GM12878 (cell line): Measurements from ENCODE around the gene CLIP3. TPM values are rescaled to one million over a fixed set of nuclear protein-coding genes. Genes with fewer than 3 reads are reported as not detected.

Experiments
- ATAC-seq: fragments of 200-7000 bp; cut with Tn5 transposase; 3 replicates; pipeline ENCODE4 v1.9.1; 2020; ENCODE audit warnings: mild to moderate bottlenecking, moderate library complexity
- BruUV-seq: library from RNA; stranded (reverse); fragments of 400-500 nt; replicated peaks from 2 replicates; lab custom pipeline; 2021; lab: Mats Ljungman, UMichigan
- CTCF ChIA-PET: fragments of 300-600 bp; sonication (Branson Sonifier 250); formaldehyde crosslinking; extraction: SDS; loops from one replicate; lab custom pipeline; 2021; ENCODE audit warnings: inconsistent platforms; lab: Yijun Ruan, JAX
- POLR2A ChIA-PET: fragments of 350-600 bp; formaldehyde crosslinking; extraction: SDS; loops from one replicate; lab custom pipeline; 2021; ENCODE audit warnings: inconsistent platforms; lab: Charles Lee
- RAD21 ChIA-PET: fragments of 300-600 bp; sonication (Branson Sonifier 250); formaldehyde crosslinking; loops from one replicate; lab custom pipeline; 2023; ENCODE audit warnings: antibody characterized with exemption; ENCODE audit not compliant: unreplicated experiment; lab: Charles Lee
- SMC1A ChIA-PET: fragments of 300-600 bp; sonication (Branson Sonifier 250); formaldehyde crosslinking; loops from one replicate; lab custom pipeline; 2023; ENCODE audit not compliant: unreplicated experiment, uncharacterized antibody; lab: Charles Lee
- DNase-seq: peaks from one replicate; pipeline ENCODE4 v3.0.0-alpha.2; 2011; ENCODE audit warnings: low read depth, low spot score
- FAIRE-seq: peaks from 3 replicates; lab custom pipeline; 2011; peaks lifted over from hg19 to GRCh38; lab: Jason Lieb, UNC
- H2AFZ ChIP-seq: 2 replicates; pipeline ENCODE4 v1.6.0; 2011; ENCODE audit warnings: low read depth, low read length, control low read depth; ENCODE audit not compliant: control insufficient read depth
- H3K27ac ChIP-seq: 2 replicates; pipeline ENCODE4 v1.5.1; 2011; ENCODE audit warnings: control low read depth; ENCODE audit not compliant: control insufficient read depth, insufficient read depth
- H3K27me3 ChIP-seq, 2 experiments: replicated peaks in 1 of 2; 2 replicates each; pipeline versions ENCODE4 v1.6.0 to v1.6.1; 2011; ENCODE audit warnings: low read length in 1 of 2; ENCODE audit not compliant: control insufficient read depth in 2 of 2, insufficient read depth in 2 of 2
- H3K36me3 ChIP-seq, 2 experiments: 2 replicates each; pipeline ENCODE4 v1.5.1; 2011; ENCODE audit warnings: low read length in 1 of 2; ENCODE audit not compliant: control insufficient read depth in 2 of 2, insufficient read depth in 2 of 2
- H3K4me1 ChIP-seq: 2 replicates; pipeline ENCODE4 v1.6.1; 2011; ENCODE audit warnings: mild to moderate bottlenecking, low read length, moderate library complexity, mixed read lengths; ENCODE audit not compliant: control insufficient read depth, insufficient read depth
- H3K4me2 ChIP-seq: 2 replicates; pipeline ENCODE4 v1.6.0; 2011; ENCODE audit warnings: control low read depth; ENCODE audit not compliant: control insufficient read depth, insufficient read depth
- H3K4me3 ChIP-seq: fragments of 200-600 bp; sonication (generic); 2 replicates; pipeline ENCODE4 v1.5.1; 2016
- H3K79me2 ChIP-seq: 2 replicates; pipeline ENCODE4 v1.6.0; 2011; ENCODE audit warnings: low read length; ENCODE audit not compliant: control insufficient read depth, insufficient read depth
- H3K9ac ChIP-seq: 2 replicates; pipeline ENCODE4 v1.8.0; 2011; ENCODE audit warnings: low read length, control low read depth, mixed read lengths; ENCODE audit not compliant: control insufficient read depth, insufficient read depth
- H3K9me3 ChIP-seq: replicated peaks from 3 replicates; pipeline ENCODE4 v1.5.1; 2011; ENCODE audit warnings: mild to moderate bottlenecking, low read length; ENCODE audit not compliant: control insufficient read depth, insufficient read depth
- H4K20me1 ChIP-seq: 2 replicates; pipeline ENCODE4 v1.6.0; 2011; ENCODE audit not compliant: control insufficient read depth, insufficient read depth
- CHD4 ChIP-seq: fragments of 200-600 bp; sonication (generic); IDR thresholded peaks from 2 replicates; pipeline ENCODE4 v1.6.1; 2016; ENCODE audit warnings: mild to moderate bottlenecking
- IKZF1 ChIP-seq: fragments of 450-650 bp; conservative IDR thresholded peaks from 2 replicates; pipeline ENCODE4 v1.6.1; 2017; ENCODE audit warnings: antibody characterized with exemption, mild to moderate bottlenecking
- KLF5 ChIP-seq: fragments of 450-650 bp; IDR thresholded peaks from 2 replicates; pipeline ENCODE4 v1.6.1; 2014; ENCODE audit warnings: mild to moderate bottlenecking; ENCODE audit not compliant: partially characterized antibody
- LARP7 ChIP-seq: fragments of 450-650 bp; IDR thresholded peaks from 2 replicates; pipeline ENCODE4 v1.6.1; 2017; ENCODE audit warnings: mild to moderate bottlenecking
- PKNOX1 ChIP-seq: fragments of 450-650 bp; IDR thresholded peaks from 2 replicates; pipeline ENCODE4 v1.6.1; 2016; ENCODE audit warnings: mild to moderate bottlenecking
- RFX5 ChIP-seq: IDR thresholded peaks from 2 replicates; pipeline ENCODE4 v1.6.1; 2011; ENCODE audit warnings: low read depth, low read length, improper control_type of control experiment
- RUNX3 ChIP-seq: IDR thresholded peaks from 2 replicates; pipeline ENCODE4 v1.6.1; 2012; ENCODE audit warnings: low read length, inconsistent platforms
- SPI1 ChIP-seq: IDR thresholded peaks from 2 replicates; pipeline ENCODE4 v1.6.1; 2011; ENCODE audit warnings: low read depth, mild to moderate bottlenecking, low read length, moderate library complexity, borderline replicate concordance; ENCODE audit not compliant: insufficient read depth
- WGBS: methylation state at CpG from one replicate; pipeline ENCODE4 v1.1.6; 2016; ENCODE audit warnings: low lambda C conversion rate; ENCODE audit not compliant: insufficient replicate concordance, insufficient coverage; ENCODE audit errors: missing lambda C conversion rate; 5-methylcytosine and 5-hydroxymethylcytosine counted together
- in situ Hi-C: fragments of 300-500 bp; cut with MboI; formaldehyde crosslinking; loops from 9 replicates; pipeline ENCODE4 v1.14.3; 2018; ENCODE audit warnings: mixed read lengths
- intact Hi-C: fragments of 100-400 bp; cut with micrococcal nuclease; formaldehyde crosslinking; loops from one replicate; pipeline ENCODE4 v1.14.2; 2022; ENCODE audit not compliant: unreplicated experiment
- polyA plus RNA-seq, 11 experiments: library from polyadenylated mRNA; depleted of rRNA in 4 of 11; unstranded in 6 of 11; stranded (reverse) in 5 of 11; fragments of >200 nt; fragmentation: Nextera tagmentation in 4 of 11; fragmentation: Illumina TruSeq in 1 of 11; extraction: Ambion mirVana in 4 of 11; extraction: Trizol in 1 of 11; gene quantifications; 1 replicate in 1 of 11; 2 replicates in 10 of 11; pipeline versions ENCODE4 v1.2.1 to v1.2.3, GENCODE V29; 2011 to 2016; ENCODE audit warnings: inconsistent platforms in 2 of 11, missing spikeins in 2 of 11, low read depth in 1 of 11
- total RNA-seq, 4 experiments: library from RNA; depleted of rRNA in 3 of 4; stranded (reverse); fragments of >200 nt in 3 of 4; fragmentation: Illumina TruSeq in 1 of 4; extraction: Trizol in 1 of 4; gene quantifications; 2 replicates each; pipeline versions ENCODE4 v1.2.1 to v1.2.3, GENCODE V29; 2013 to 2021

Gene CLIP3
- total and polyA plus RNA-seq, 10 of the 15 experiments (the other 5 are each of a cell fraction or from before 2014, with no cell fraction given), result 0.09 to 2.7 (median 0.45) TPM; not detected in 1

- RAD21 ChIA-PET, result no interaction called here
- WGBS, result 84% methylated on average over 8 of the region's 8 CpGs
Measured at GRCh38 chr19:35992907-35993765, 39.5 kb downstream of the CLIP3 start.

More at GRCh38 chr19:35992907-35993765, 39.5 kb downstream of the CLIP3 start:
- H3K79me2 ChIP-seq, result peaks cover 26% of the 10 kb centered on the region
- SMC1A ChIA-PET, result interaction anchor here (0.8 to 1.3 kb wide), 3 partner anchors 61 to 110 kb away, joined by 3 read pairs; partner anchors contain the start of gene THAP8
- FAIRE-seq (no peak), DNase-seq (no peak), ATAC-seq (peak; percentile 27)
- H3K4me2 ChIP-seq, result 0 out of 2 replicates have a peak overlapping the region, but pooled peaks have one; percentile 9
- no peaks in the 10 kb centered on the region for H3K27me3 ChIP-seq
- no peaks in the 10 kb centered on the region for H3K9me3 ChIP-seq
- no peak overlapping the region for H2AFZ ChIP-seq
- H3K4me3 ChIP-seq, result no peak overlapping the region
- BruUV-seq, result no TSS peak
- CTCF ChIA-PET, result interaction anchor here (1.0 to 1.4 kb wide), 2 partner anchors 44 to 135 kb away, joined by 3 read pairs; no protein-coding TSS in a partner anchor
- H4K20me1 ChIP-seq, result no peaks in the 10 kb centered on the region
- POLR2A ChIA-PET, result no interaction called here
- peaks cover 25% of the 10 kb centered on the region for H3K4me1 ChIP-seq
- no peak for TF ChIP-seq LARP7
- peak; percentile 39; the same call in 1 of the 2 replicates for TF ChIP-seq IKZF1
- no peak for TF ChIP-seq CHD4
- 0 out of 2 replicates have a peak, but pooled peaks have one; percentile 18 for TF ChIP-seq RUNX3
- TF ChIP-seq KLF5, result no peak
- peak; percentile 74 for TF ChIP-seq PKNOX1
- TF ChIP-seq SPI1, result peak; percentile 70
- TF ChIP-seq RFX5, result no peak
- H3K9ac ChIP-seq, result 0 out of 2 replicates have a peak overlapping the region, but pooled peaks have one; percentile 27
- intact Hi-C loops, result no loop called here
- in situ Hi-C loops, result no loop called here
- H3K27ac ChIP-seq, result no peak overlapping the region
- H3K36me3 ChIP-seq, result no peaks in the 10 kb centered on the region
